H1 (cell line): ENCODE data around the gene CUL9. TPM values are rescaled to one million over a fixed set of nuclear protein-coding genes. Genes with fewer than 3 reads are reported as not detected.

Experiments used
- CTCF ChIA-PET: fragments of 300-600 bp; sonication (Branson Sonifier 250); formaldehyde crosslinking; loops from one replicate; lab custom pipeline; 2021; ENCODE audit not compliant: partially characterized antibody; lab: Charles Lee
- POLR2A ChIA-PET: fragments of 300-600 bp; sonication (Branson Sonifier 250); formaldehyde crosslinking; loops from one replicate; lab custom pipeline; 2021; ENCODE audit warnings: inconsistent platforms; ENCODE audit not compliant: partially characterized antibody; lab: Charles Lee
- DNase-seq, 2 experiments: peaks; one replicate each; pipeline versions ENCODE4 v3.0.0 to v3.0.0-alpha.2; 2010 to 2022; ENCODE audit warnings: low spot score in 2 of 2, low read depth in 1 of 2, mixed read lengths in 1 of 2
- FAIRE-seq: peaks from 2 replicates; lab custom pipeline; 2011; peaks lifted over from hg19 to GRCh38; lab: Jason Lieb, UNC
- H2AFZ ChIP-seq: 2 replicates; pipeline ENCODE4 v1.8.1; 2012; ENCODE audit warnings: low read length, inconsistent platforms
- H2AK5ac ChIP-seq: 2 replicates; pipeline ENCODE4 v1.6.1; 2013; ENCODE audit warnings: low read depth, low read length
- H2BK120ac ChIP-seq: replicated peaks from 2 replicates; pipeline ENCODE3; 2013; ENCODE audit warnings: low read depth, low read length, inconsistent platforms
- H2BK12ac ChIP-seq: 2 replicates; pipeline ENCODE4 v1.6.1; 2013; ENCODE audit warnings: low read depth, low read length
- H2BK15ac ChIP-seq: 2 replicates; pipeline ENCODE4 v1.6.1; 2013; ENCODE audit warnings: low read length
- H2BK20ac ChIP-seq: 2 replicates; pipeline ENCODE4 v1.6.1; 2013; ENCODE audit warnings: low read length
- H2BK5ac ChIP-seq: 2 replicates; pipeline ENCODE4 v1.6.1; 2013; ENCODE audit warnings: low read depth, low read length
- H3K14ac ChIP-seq: 2 replicates; pipeline ENCODE4 v1.6.1; 2013; ENCODE audit warnings: inconsistent platforms; ENCODE audit not compliant: insufficient read length
- H3K18ac ChIP-seq: 2 replicates; pipeline ENCODE4 v1.6.1; 2013; ENCODE audit warnings: low read length; ENCODE audit errors: extremely low read depth
- H3K23ac ChIP-seq: 2 replicates; pipeline ENCODE4 v1.6.1; 2013; ENCODE audit warnings: inconsistent platforms; ENCODE audit not compliant: insufficient read length
- H3K23me2 ChIP-seq: 2 replicates; pipeline ENCODE4 v1.6.1; 2013; ENCODE audit warnings: low read depth, low read length
- H3K27ac ChIP-seq: 2 replicates; pipeline ENCODE4 v1.6.1; 2011; ENCODE audit warnings: low read depth, low read length, inconsistent platforms
- H3K27me3 ChIP-seq, 4 experiments: replicated peaks in 1 of 4; 1 replicate in 1 of 4; 2 replicates in 3 of 4; pipeline versions ENCODE4 v1.6.1 to v1.8.1; 2011 to 2013; ENCODE audit warnings: low read length in 3 of 4, mild to moderate bottlenecking in 3 of 4, inconsistent platforms in 2 of 4, mixed read lengths in 2 of 4, moderate library complexity in 1 of 4; ENCODE audit not compliant: control insufficient read depth in 3 of 4, insufficient read depth in 3 of 4; ENCODE audit errors: extremely low read depth in 1 of 4
- H3K36me3 ChIP-seq, 4 experiments: 2 replicates each; pipeline versions ENCODE4 v1.6.1 to v1.8.1; 2011 to 2013; ENCODE audit warnings: mild to moderate bottlenecking in 4 of 4, low read length in 3 of 4, moderate library complexity in 2 of 4, control low read depth in 1 of 4, inconsistent platforms in 1 of 4; ENCODE audit not compliant: insufficient read depth in 4 of 4, control insufficient read depth in 2 of 4
- H3K4ac ChIP-seq: replicated peaks from 2 replicates; pipeline ENCODE3; 2013; ENCODE audit warnings: low read length, low read depth, mixed read lengths, inconsistent platforms; ENCODE audit not compliant: insufficient read length
- H3K4me1 ChIP-seq, 4 experiments: replicated peaks in 1 of 4; 1 replicate in 1 of 4; 2 replicates in 3 of 4; pipeline versions ENCODE4 v1.6.1 to v1.8.1; 2011 to 2013; ENCODE audit warnings: low read length in 3 of 4, inconsistent platforms in 2 of 4, mixed read lengths in 1 of 4; ENCODE audit not compliant: insufficient read depth in 4 of 4, control insufficient read depth in 3 of 4
- H3K4me2 ChIP-seq, 2 experiments: 2 replicates each; pipeline versions ENCODE4 v1.6.1 to v1.8.1; 2011 to 2013; ENCODE audit warnings: low read depth in 2 of 2, low read length in 2 of 2, control low read depth in 1 of 2, inconsistent platforms in 1 of 2, mild to moderate bottlenecking in 1 of 2; ENCODE audit not compliant: insufficient read depth in 1 of 2
- H3K4me3 ChIP-seq, 4 experiments: fragments of 200-600, 300-600 bp in 1 of 4; sonication (generic), shearing (Covaris generic), sonication (Bioruptor Twin) in 1 of 4; 2 replicates each; pipeline versions ENCODE4 v1.5.1 to v1.8.1; 2011 to 2016; ENCODE audit warnings: low read length in 4 of 4, low read depth in 3 of 4, control low read depth in 2 of 4, inconsistent platforms in 2 of 4, mild to moderate bottlenecking in 2 of 4, mixed read lengths in 1 of 4, moderate library complexity in 1 of 4; ENCODE audit not compliant: insufficient read depth in 2 of 4; ENCODE audit errors: extremely low read depth in 1 of 4
- H3K56ac ChIP-seq: replicated peaks from 2 replicates; pipeline ENCODE3; 2013; ENCODE audit warnings: low read depth, mild to moderate bottlenecking, mixed read lengths, low read length, inconsistent platforms; ENCODE audit not compliant: insufficient read length
- H3K79me1 ChIP-seq: 2 replicates; pipeline ENCODE4 v1.6.1; 2013; ENCODE audit warnings: low read depth, low read length, control low read depth
- H3K79me2 ChIP-seq, 2 experiments: 2 replicates each; pipeline versions ENCODE4 v1.6.1 to v1.8.1; 2012 to 2013; ENCODE audit warnings: low read length in 2 of 2, mild to moderate bottlenecking in 2 of 2, inconsistent platforms in 1 of 2; ENCODE audit not compliant: insufficient read depth in 2 of 2, control insufficient read depth in 1 of 2
- H3K9ac ChIP-seq, 4 experiments: replicated peaks in 1 of 4; 1 replicate in 1 of 4; 2 replicates in 3 of 4; pipeline versions ENCODE4 v1.6.1 to v1.8.1; 2011 to 2013; ENCODE audit warnings: low read depth in 3 of 4, low read length in 3 of 4, control low read depth in 2 of 4, mild to moderate bottlenecking in 2 of 4, moderate library complexity in 2 of 4, inconsistent platforms in 1 of 4; ENCODE audit errors: extremely low read depth in 1 of 4
- H3K9me3 ChIP-seq, 2 experiments: 2 replicates each; pipeline versions ENCODE4 v1.6.1 to v1.8.1; 2012 to 2013; ENCODE audit warnings: mild to moderate bottlenecking in 2 of 2, moderate library complexity in 2 of 2, control low read depth in 1 of 2, inconsistent platforms in 1 of 2, low read depth in 1 of 2, low read length in 1 of 2, mixed read lengths in 1 of 2; ENCODE audit not compliant: insufficient read depth in 2 of 2
- H4K20me1 ChIP-seq, 2 experiments: replicated peaks in 1 of 2; 2 replicates each; pipeline versions ENCODE3 to v1.8.1; 2011 to 2013; ENCODE audit warnings: inconsistent platforms in 2 of 2, low read length in 2 of 2, mild to moderate bottlenecking in 1 of 2; ENCODE audit not compliant: insufficient read depth in 2 of 2, control insufficient read depth in 1 of 2
- H4K5ac ChIP-seq: 2 replicates; pipeline ENCODE4 v1.6.1; 2013; ENCODE audit warnings: low read length, low read depth, mixed read lengths, inconsistent platforms; ENCODE audit not compliant: insufficient read length
- H4K8ac ChIP-seq: 2 replicates; pipeline ENCODE4 v1.8.0; 2013; ENCODE audit warnings: mild to moderate bottlenecking, moderate library complexity, low read length, inconsistent platforms; ENCODE audit not compliant: insufficient read depth; ENCODE audit errors: extremely low read depth
- H4K91ac ChIP-seq: replicated peaks from 2 replicates; pipeline ENCODE3; 2013; ENCODE audit warnings: low read length, mixed read lengths, inconsistent platforms; ENCODE audit not compliant: insufficient read length
- BCL11A ChIP-seq, 2 experiments: IDR thresholded peaks; one replicate each; pipeline ENCODE4 v1.6.1; 2011; ENCODE audit warnings: low read depth in 2 of 2, low read length in 2 of 2, mild to moderate bottlenecking in 2 of 2
- CHD2 ChIP-seq: IDR thresholded peaks from 2 replicates; pipeline ENCODE4 v1.6.1; 2012; ENCODE audit warnings: low read length, improper control_type of control experiment
- KDM5A ChIP-seq: fragments of 200-600 bp; IDR thresholded peaks from 2 replicates; pipeline ENCODE4 v1.7.1; 2012; ENCODE audit warnings: mild to moderate bottlenecking, low read length, inconsistent platforms, mixed read lengths
- WGBS, 2 experiments: shearing (Covaris generic) in 1 of 2; methylation state at CpG; one replicate each; pipeline versions ENCODE4 v1.1.6 to v1.1.7; 2013 to 2015; ENCODE audit warnings: low lambda C conversion rate in 2 of 2, mixed read lengths in 2 of 2, inconsistent platforms in 1 of 2, low coverage in 1 of 2, missing lambda C conversion rate in 1 of 2; ENCODE audit not compliant: insufficient replicate concordance in 2 of 2, insufficient coverage in 1 of 2, insufficient read length in 1 of 2; ENCODE audit errors: extremely low coverage in 1 of 2, missing lambda C conversion rate in 1 of 2; 5-methylcytosine and 5-hydroxymethylcytosine counted together
- polyA plus RNA-seq, 7 experiments: library from polyadenylated mRNA; depleted of rRNA in 3 of 7; stranded (reverse) in 5 of 7; unstranded in 2 of 7; fragments of >200 nt in 5 of 7; fragments of 200-250 nt in 2 of 7; gene quantifications; 1 replicate in 5 of 7; 2 replicates in 1 of 7; 4 replicates in 1 of 7; pipeline versions ENCODE4 v1.2.1 to v1.2.3, GENCODE V29; 2011 to 2013; ENCODE audit warnings: missing spikeins in 2 of 7, mixed read lengths in 2 of 7
- total RNA-seq: library from RNA; stranded (reverse); fragmentation: NEBNext Ultra II Directional; extraction: Animal tissue kit (Norgen Biotek cat#: 25700); gene quantifications from 2 replicates; pipeline ENCODE4 v1.2.1, GENCODE V29; 2021

The CUL9 gene
- total and polyA plus RNA-seq, 2 of the 8 experiments (the other 6 are each of a cell fraction or from before 2014, with no cell fraction given): 7.7 to 9.8 TPM

- Histone ChIP-seq H3K9ac (no peak overlapping the region), H3K23me2 (no peaks in the 10 kb centered on the region; the same call in 1 of the 2 replicates), H3K4ac (no peak overlapping the region), H2AFZ (no peak overlapping the region), H2AK5ac (no peak overlapping the region), H4K8ac (no peak overlapping the region), H3K4me1 (peaks cover 0 to 2% (median 0%) of the 10 kb centered on the region in 4 experiments; a peak in 1 of 7 replicates), H4K91ac (no peak overlapping the region), H2BK120ac (no peak overlapping the region), H3K79me1 (no peaks in the 10 kb centered on the region), H4K20me1 (peaks cover 0 to 4% of the 10 kb centered on the region in 2 experiments), H3K9me3 (no peaks in the 10 kb centered on the region), H2BK15ac (no peak overlapping the region), H3K4me3 (no peak overlapping the region), H3K36me3 (no peaks in the 10 kb centered on the region), H3K27me3 (peaks cover 5 to 32% (median 28%) of the 10 kb centered on the region in 4 experiments), H3K4me2 (no peak overlapping the region), H3K18ac (no peak overlapping the region), H3K79me2 (no peaks in the 10 kb centered on the region), H3K23ac (no peak overlapping the region), H2BK12ac (no peak overlapping the region), H3K27ac (no peak overlapping the region), H3K56ac (no peak overlapping the region), H3K14ac (no peak overlapping the region), H4K5ac (no peak overlapping the region), H2BK20ac (no peak overlapping the region), H2BK5ac (no peak overlapping the region)
- no peak for DNase-seq
- 79% methylated on average over 2 of the region's 2 CpGs; no CpG with 5 or more reads in 1 of the 2 experiments for WGBS, 2 experiments
- FAIRE-seq: no peak
- POLR2A ChIA-PET: interaction anchor here (1.2 kb wide), 1 partner anchor 69 kb away, joined by 4 read pairs; no protein-coding TSS in a partner anchor
- CTCF ChIA-PET: interaction anchor here (0.6 to 2.2 kb wide), 3 partner anchors 10 to 58 kb away, joined by 4 to 22 read pairs (median 4); partner anchors contain the start of gene DNPH1
- TF ChIP-seq BCL11A (IDR thresholded peaks at IDR 0.05; ENCODE audit: low read depth in 2 of 2, low read length in 2 of 2): no peak
- TF ChIP-seq KDM5A: no peak
- no peak for TF ChIP-seq CHD2
Measured at GRCh38 chr6:43239054-43239453, 57.1 kb downstream of the CUL9 start.
